Stimulated activated CD8-positive, alpha-beta memory T cell treated with anti-CD3 and anti-CD28 coated beads, Interleukin-7, amount 100 ng/mL, for 48 hours (primary cell): Measurements from ENCODE around the gene PNLDC1.
A peak's percentile ranks its signal among the peaks of the same experiment; 100 is the strongest.
"Not testable (repeated sequence)": the region's sequence is repeated elsewhere in the genome, so short reads cannot be mapped to it uniquely, and the experiment has no call there.

ENCODE experiments used
- DNase-seq, 2 donors: peaks; one replicate each; pipeline ENCODE4 v3.0.0-alpha.2; 2020; ENCODE audit warnings: low read depth in 1 of 2; ENCODE audit errors: extremely low read depth in 1 of 2

PNLDC1 gene

GRCh38 chr6:159819098-159819497 lies 19.0 kb downstream of the PNLDC1 start:
- DNase-seq = no peak

GRCh38 chr6:159819932-159820640 lies 20.0 kb downstream of the PNLDC1 start:
- peak in 1 of 2 donors; percentile 3 for DNase-seq

DNA sequence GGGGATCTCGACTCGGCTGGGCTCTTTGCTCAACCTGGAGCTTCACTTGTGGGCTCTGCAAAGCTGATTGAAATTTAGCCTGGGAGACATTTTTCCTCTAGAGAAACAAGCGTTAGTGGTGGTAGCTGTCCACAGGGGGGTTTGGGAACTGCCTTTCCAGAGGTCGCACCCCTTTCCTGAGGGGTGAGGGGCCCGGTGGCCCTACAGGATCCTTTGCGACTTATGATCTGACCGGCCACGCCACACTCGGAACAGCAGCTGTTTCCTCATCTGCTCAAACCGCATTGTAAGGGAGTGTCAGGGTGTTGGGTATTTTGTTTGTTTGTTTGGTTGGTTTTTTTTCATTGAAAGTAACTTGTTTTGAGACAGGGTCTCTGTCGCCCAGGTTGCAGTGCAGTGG lies 21.0 kb downstream of the PNLDC1 start:
- no peak for DNase-seq

- DNase-seq = no peak
Observed at GRCh38 chr6:159821726-159822125, 21.6 kb downstream of the PNLDC1 start.

- DNase-seq = no peak
Observed at GRCh38 chr6:159823953-159824352, 23.9 kb downstream of the PNLDC1 start.

GRCh38 chr6:159824690-159825089 lies 24.6 kb downstream of the PNLDC1 start:
- not testable (repeated sequence) for DNase-seq

DNA sequence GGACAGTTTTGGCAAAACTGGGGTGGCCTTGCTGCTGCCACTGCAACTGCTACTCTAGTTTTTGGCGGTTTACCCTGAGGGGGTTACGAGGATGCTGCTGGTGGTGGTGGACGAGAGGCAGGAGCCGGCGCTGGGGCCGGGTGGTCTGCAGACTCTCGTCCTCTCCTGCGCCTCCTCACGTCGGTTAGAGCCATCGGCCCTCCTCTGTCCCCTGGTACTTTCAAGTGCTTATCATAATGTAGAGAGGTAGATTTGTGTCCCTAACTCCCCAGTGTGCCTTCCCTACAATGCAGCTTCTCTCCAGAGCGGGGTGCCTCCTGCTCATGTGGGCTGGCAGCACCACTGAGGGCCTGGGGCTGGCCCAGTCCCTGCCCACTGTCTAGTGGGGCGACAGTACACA lies 25.9 kb downstream of the PNLDC1 start:
- DNase-seq = no peak

- no peak for DNase-seq
Observed at GRCh38 chr6:159826968-159827647, 27.0 kb downstream of the PNLDC1 start.

DNA sequence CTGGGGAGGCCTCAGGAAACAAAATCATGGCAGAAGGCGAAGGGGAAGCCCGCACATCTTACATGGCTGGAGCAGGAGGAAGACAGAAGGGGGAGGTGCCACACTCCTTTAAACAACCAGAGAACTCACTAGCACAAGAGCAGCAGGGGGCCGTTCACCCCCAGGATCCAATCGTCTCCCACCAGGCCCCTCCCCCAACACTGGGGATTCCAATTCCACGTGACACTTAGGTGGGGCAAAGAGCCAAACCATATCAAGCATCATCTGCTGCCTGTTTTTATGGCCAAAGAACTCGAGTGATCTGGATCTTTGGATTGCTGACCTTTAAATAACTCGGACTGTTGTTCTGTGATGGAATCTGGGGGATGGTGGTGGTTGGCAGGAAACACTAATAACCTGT lies 28.0 kb downstream of the PNLDC1 start:
- no peak for DNase-seq

- no peak for DNase-seq
Observed at GRCh38 chr6:159829526-159829925, 29.4 kb downstream of the PNLDC1 start.

DNA sequence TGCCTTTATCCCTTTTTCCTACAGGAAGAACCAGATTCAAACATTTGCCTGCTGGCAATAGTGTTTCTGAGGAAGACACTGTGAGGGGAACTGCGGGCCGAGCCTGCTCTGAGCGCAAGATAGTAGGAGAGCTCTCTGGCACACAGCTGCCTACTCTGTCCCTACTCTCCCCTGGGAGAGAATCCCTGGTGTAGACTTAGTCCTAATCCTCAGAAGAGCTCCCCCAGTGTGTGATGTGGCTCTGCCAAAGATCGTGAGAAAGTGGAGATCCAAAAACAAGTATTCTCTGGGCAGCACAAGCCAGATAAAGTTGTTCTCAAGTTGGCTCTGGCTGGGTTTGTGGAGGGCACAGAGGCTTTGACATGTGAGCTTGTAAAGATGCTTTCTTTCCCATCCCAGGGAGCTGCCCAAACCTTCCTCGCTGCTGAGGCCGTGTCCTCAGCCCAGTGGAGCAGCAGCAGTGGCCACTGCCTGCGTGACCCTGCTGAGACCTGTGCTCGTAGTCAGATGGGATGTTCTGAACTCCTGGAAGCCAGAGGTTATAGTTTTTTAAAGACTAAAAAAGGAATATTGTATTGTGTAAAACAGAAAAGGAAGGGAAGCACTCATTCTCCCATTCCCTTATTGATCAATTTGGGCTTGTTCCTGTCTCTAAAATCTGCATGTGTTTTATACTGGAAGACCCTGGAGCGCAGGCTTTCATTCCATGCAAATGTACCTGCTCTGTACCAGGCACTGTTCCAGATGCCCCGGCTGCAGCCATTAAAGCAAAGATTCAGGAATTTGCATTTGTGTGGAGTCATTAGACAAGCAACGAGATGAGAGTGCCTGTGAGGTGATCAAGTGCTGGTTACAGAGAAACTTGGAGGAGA lies 30.7 kb downstream of the PNLDC1 start:
- DNase-seq = no peak

GRCh38 chr6:159831373-159831679 lies 31.2 kb downstream of the PNLDC1 start:
- no peak for DNase-seq

DNA sequence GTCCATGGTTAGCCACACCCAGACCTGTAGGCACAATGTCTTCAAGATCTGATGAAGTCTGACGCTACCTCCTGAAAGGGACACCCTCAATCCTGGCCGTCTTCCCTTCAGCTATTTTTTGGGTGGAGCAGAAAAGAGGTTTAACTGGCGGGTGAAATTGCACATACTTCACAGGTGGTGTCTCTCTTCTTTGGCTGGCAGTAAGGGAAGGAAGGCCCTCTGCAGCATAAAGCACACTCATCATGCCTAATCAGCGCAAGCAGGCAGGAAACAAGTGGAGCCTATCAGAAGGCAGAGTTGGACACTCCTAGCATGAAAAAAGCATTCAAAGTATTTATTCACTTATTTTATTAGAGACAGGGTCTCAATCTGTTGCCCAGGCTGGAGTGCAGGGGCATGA lies 32.9 kb downstream of the PNLDC1 start:
- DNase-seq = no peak

- DNase-seq = no peak
Observed at GRCh38 chr6:159833556-159833955, 33.5 kb downstream of the PNLDC1 start.

GRCh38 chr6:159833997-159834603 lies 34.0 kb downstream of the PNLDC1 start:
- DNase-seq = no peak

- no peak for DNase-seq
Observed at GRCh38 chr6:159836718-159837490, 36.8 kb downstream of the PNLDC1 start.

DNA sequence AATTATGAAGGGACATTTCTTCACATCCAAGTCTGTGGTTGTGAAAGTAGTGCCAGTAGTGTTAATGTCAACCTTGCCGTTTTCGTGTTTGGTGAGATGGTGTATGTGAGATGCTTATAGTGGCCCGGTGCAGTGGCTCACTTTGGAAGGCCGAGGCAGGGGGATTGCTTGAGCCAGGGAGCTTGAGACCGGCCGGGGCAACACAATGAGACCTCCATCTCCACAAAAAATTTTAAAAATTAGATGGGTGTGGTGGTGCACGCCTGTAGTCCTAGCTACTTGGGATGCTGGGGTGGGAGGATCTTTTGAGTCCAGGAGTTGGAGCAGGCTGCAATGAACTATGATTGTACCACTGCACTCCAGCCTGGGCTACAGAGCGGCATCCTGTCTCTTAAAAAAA lies 37.4 kb downstream of the PNLDC1 start:
- no peak for DNase-seq

GRCh38 chr6:159838020-159838744 lies 38.1 kb downstream of the PNLDC1 start:
- no peak for DNase-seq

DNA sequence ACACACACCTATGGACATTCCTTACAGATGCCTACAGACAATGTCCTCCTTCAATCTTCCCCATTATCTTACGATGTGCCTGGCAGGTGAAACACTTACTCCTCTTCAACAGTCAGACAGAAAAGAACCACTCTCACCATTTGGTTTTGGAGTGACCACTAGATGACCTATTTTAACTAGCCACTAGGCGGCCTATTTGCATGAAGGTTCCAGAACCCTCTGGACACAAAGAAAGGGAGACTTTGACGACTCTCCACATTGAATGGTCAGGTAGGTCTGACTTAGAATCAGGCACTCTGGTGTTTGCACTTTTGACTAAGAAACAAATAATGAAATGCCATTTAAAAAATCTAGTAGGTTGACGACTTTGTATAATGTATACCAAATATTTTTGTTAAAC lies 42.0 kb downstream of the PNLDC1 start:
- no peak for DNase-seq
